22Rv1 (cell line): ENCODE measurements around the gene SPACA5.
"Not testable (repeated sequence)": the region's sequence is repeated elsewhere in the genome, so short reads cannot be mapped to it uniquely, and the experiment has no call there.

Experiments
- ZFX ChIP-seq: fragments of 450-650 bp; IDR thresholded peaks from 2 replicates; pipeline ENCODE4 v1.6.1; 2017; ENCODE audit warnings: antibody characterized with exemption, borderline replicate concordance
- TF ChIP-seq, protein P1 (sequence below): fragments of 450-650 bp; IDR thresholded peaks from 2 replicates; pipeline ENCODE4 v1.5.1; 2017; ENCODE audit warnings: mild to moderate bottlenecking

GRCh38 chrX:48006688-48007087 lies at the start of gene SPACA5:
- TF ChIP-seq, protein P1, sequence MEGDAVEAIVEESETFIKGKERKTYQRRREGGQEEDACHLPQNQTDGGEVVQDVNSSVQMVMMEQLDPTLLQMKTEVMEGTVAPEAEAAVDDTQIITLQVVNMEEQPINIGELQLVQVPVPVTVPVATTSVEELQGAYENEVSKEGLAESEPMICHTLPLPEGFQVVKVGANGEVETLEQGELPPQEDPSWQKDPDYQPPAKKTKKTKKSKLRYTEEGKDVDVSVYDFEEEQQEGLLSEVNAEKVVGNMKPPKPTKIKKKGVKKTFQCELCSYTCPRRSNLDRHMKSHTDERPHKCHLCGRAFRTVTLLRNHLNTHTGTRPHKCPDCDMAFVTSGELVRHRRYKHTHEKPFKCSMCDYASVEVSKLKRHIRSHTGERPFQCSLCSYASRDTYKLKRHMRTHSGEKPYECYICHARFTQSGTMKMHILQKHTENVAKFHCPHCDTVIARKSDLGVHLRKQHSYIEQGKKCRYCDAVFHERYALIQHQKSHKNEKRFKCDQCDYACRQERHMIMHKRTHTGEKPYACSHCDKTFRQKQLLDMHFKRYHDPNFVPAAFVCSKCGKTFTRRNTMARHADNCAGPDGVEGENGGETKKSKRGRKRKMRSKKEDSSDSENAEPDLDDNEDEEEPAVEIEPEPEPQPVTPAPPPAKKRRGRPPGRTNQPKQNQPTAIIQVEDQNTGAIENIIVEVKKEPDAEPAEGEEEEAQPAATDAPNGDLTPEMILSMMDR = not testable (repeated sequence)
- TF ChIP-seq ZFX = not testable (repeated sequence)
